Measurements from ENCODE around the gene KIAA1217.

KIAA1217 gene

GRCh38 chr10:24569828-24570657, 361.1 kb downstream of the KIAA1217 start:
- DNase-seq: no peak

GRCh38 chr10:24570658-24571426, 361.9 kb downstream of the KIAA1217 start:
- no peak for DNase-seq

- no peak for DNase-seq
These were observed 363.0 kb downstream of the KIAA1217 start for GRCh38 chr10:24571870-24572450.

GRCh38 chr10:24574161-24574560, 365.2 kb downstream of the KIAA1217 start:
- DNase-seq: no peak

GRCh38 chr10:24574578-24575155, 365.7 kb downstream of the KIAA1217 start:
- no peak for DNase-seq

- no peak for DNase-seq
These were observed 366.6 kb downstream of the KIAA1217 start for GRCh38 chr10:24575481-24576002.

GRCh38 chr10:24579448-24579847, 370.5 kb downstream of the KIAA1217 start:
- DNase-seq: no peak

- no peak for DNase-seq
These were observed 371.0 kb downstream of the KIAA1217 start for GRCh38 chr10:24579906-24580305.

GRCh38 chr10:24589265-24589664, 380.3 kb downstream of the KIAA1217 start:
- DNase-seq: no peak

- no peak for DNase-seq
These were observed 381.9 kb downstream of the KIAA1217 start for GRCh38 chr10:24590697-24591457.

- DNase-seq: no peak
These were observed 387.4 kb downstream of the KIAA1217 start for GRCh38 chr10:24596217-24596930.

- no peak for DNase-seq
These were observed 388.5 kb downstream of the KIAA1217 start for GRCh38 chr10:24597426-24597825.

Data from activated CD8-positive, alpha-beta memory T cell treated with anti-CD3 and anti-CD28 coated beads, Interleukin-2, amount 50 U/mL, for 4 hours (primary cell).